HCT116 (cell line): ENCODE data around the gene TMEM106C. TPM values are rescaled to one million over a fixed set of nuclear protein-coding genes. Genes with fewer than 3 reads are reported as not detected.

Experiments used
- ATAC-seq: fragments of 200-7000 bp; cut with Tn5 transposase; 2 replicates; pipeline ENCODE4 v1.9.1; 2020; ENCODE audit warnings: mild to moderate bottlenecking, moderate library complexity
- BruUV-seq: library from RNA; stranded (reverse); fragments of 400-500 nt; replicated peaks from 2 replicates; lab custom pipeline; 2021; lab: Mats Ljungman, UMichigan
- CTCF ChIA-PET: fragments of 300-600 bp; sonication (Branson Sonifier 250); formaldehyde crosslinking; loops from one replicate; lab custom pipeline; 2021; ENCODE audit warnings: antibody characterized with exemption; lab: Charles Lee
- POLR2A ChIA-PET: fragments of 300-600, 350-600 bp; sonication (Branson Sonifier 250); formaldehyde crosslinking; loops from one replicate; lab custom pipeline; 2021; ENCODE audit warnings: antibody characterized with exemption; lab: Charles Lee
- RAD21 ChIA-PET, 2 experiments: fragments of 300-600 bp; sonication (Branson Sonifier 250); formaldehyde crosslinking; loops; one replicate each; lab custom pipeline; 2023; ENCODE audit warnings: low total read pairs in 2 of 2; ENCODE audit not compliant: uncharacterized antibody in 2 of 2, unreplicated experiment in 2 of 2, low non-redundant PET in 1 of 2; lab: Charles Lee
- DNase-seq: peaks from one replicate; pipeline ENCODE4 v3.0.0-alpha.2; 2010; ENCODE audit warnings: low read depth, low spot score
- H2AFZ ChIP-seq: fragments of 200-600 bp; shearing (Covaris generic), sonication (generic); 2 replicates; pipeline ENCODE4 v1.6.1; 2017; ENCODE audit warnings: low read depth, mixed run types, mixed read lengths, antibody characterized with exemption, low read length; ENCODE audit not compliant: poor library complexity, severe bottlenecking
- H3K27ac ChIP-seq: 2 replicates; pipeline ENCODE4 v1.5.1; 2012; ENCODE audit warnings: low read depth, low read length
- H3K27me3 ChIP-seq: fragments of 200-600 bp; sonication (generic); 2 replicates; pipeline ENCODE4 v1.6.1; 2016; ENCODE audit warnings: mixed run types, low read length, mixed read lengths; ENCODE audit not compliant: insufficient read depth
- H3K36me3 ChIP-seq, 2 experiments: fragments of 200-500 bp in 1 of 2; fragments of 200-600 bp in 1 of 2; sonication (Bioruptor generic) in 1 of 2; sonication (generic) in 1 of 2; 2 replicates each; pipeline versions ENCODE4 v1.5.1 to v1.6.1; 2014 to 2016; ENCODE audit warnings: low read length in 2 of 2, inconsistent platforms in 1 of 2, mixed read lengths in 1 of 2, mixed run types in 1 of 2; ENCODE audit not compliant: insufficient read depth in 2 of 2, control insufficient read depth in 1 of 2
- H3K4me1 ChIP-seq, 2 experiments: fragments of 200-600 bp in 1 of 2; sonication (generic) in 1 of 2; 2 replicates each; pipeline versions ENCODE4 v1.5.1 to v1.6.1; 2012 to 2017; ENCODE audit warnings: low read length in 2 of 2, inconsistent platforms in 1 of 2, mild to moderate bottlenecking in 1 of 2, mixed read lengths in 1 of 2, mixed run types in 1 of 2, moderate library complexity in 1 of 2; ENCODE audit not compliant: insufficient read depth in 2 of 2, control insufficient read depth in 1 of 2
- H3K4me2 ChIP-seq: fragments of 200-600 bp; sonication (generic); 2 replicates; pipeline ENCODE4 v1.6.1; 2017; ENCODE audit warnings: mixed run types, low read length, mixed read lengths
- H3K4me3 ChIP-seq, 2 experiments: fragments of 200-600 bp in 1 of 2; sonication (generic) in 1 of 2; replicated peaks in 1 of 2; 2 replicates each; pipeline ENCODE4 v1.5.1; 2011 to 2016; ENCODE audit warnings: low read length in 2 of 2, control low read depth in 1 of 2, low read depth in 1 of 2, mild to moderate bottlenecking in 1 of 2, mixed read lengths in 1 of 2, mixed run types in 1 of 2
- H3K79me2 ChIP-seq: fragments of 200-600 bp; sonication (generic); 2 replicates; pipeline ENCODE4 v1.6.1; 2017; ENCODE audit warnings: mild to moderate bottlenecking, mixed run types, low read length, moderate library complexity, mixed read lengths; ENCODE audit not compliant: insufficient read depth
- H3K9ac ChIP-seq: fragments of 200-600 bp; sonication (generic); 2 replicates; pipeline ENCODE4 v1.6.1; 2016; ENCODE audit warnings: low read length, mixed read lengths
- H3K9me2 ChIP-seq: fragments of 200-600 bp; sonication (generic), shearing (Covaris generic); 2 replicates; pipeline ENCODE4 v1.6.1; 2017; ENCODE audit warnings: mixed run types, mild to moderate bottlenecking, moderate library complexity; ENCODE audit not compliant: insufficient read depth
- H3K9me3 ChIP-seq, 2 experiments: fragments of 200-500 bp in 1 of 2; fragments of 200-600 bp in 1 of 2; sonication (Bioruptor generic) in 1 of 2; sonication (generic) in 1 of 2; 2 replicates each; pipeline ENCODE4 v1.6.1; 2014 to 2017; ENCODE audit warnings: low read length in 2 of 2, mixed read lengths in 2 of 2, inconsistent platforms in 1 of 2, low read depth in 1 of 2, mild to moderate bottlenecking in 1 of 2, mixed run types in 1 of 2, moderate library complexity in 1 of 2; ENCODE audit not compliant: control insufficient read depth in 1 of 2, insufficient read depth in 1 of 2
- H4K20me1 ChIP-seq: fragments of 200-600 bp; sonication (generic), shearing (Covaris generic); 2 replicates; pipeline ENCODE4 v1.6.1; 2017; ENCODE audit warnings: mixed run types, mild to moderate bottlenecking, moderate library complexity; ENCODE audit not compliant: insufficient read depth
- CTCF ChIP-seq, 3 experiments: fragments of 200-600 bp in 1 of 3; sonication (generic) in 1 of 3; IDR thresholded peaks in 2 of 3; conservative IDR thresholded peaks in 1 of 3; 2 replicates each; pipeline ENCODE4 v1.5.1; 2012 to 2017; ENCODE audit warnings: low read depth in 2 of 3, low read length in 2 of 3, antibody characterized with exemption in 1 of 3, borderline replicate concordance in 1 of 3, control low read depth in 1 of 3, mild to moderate bottlenecking in 1 of 3, mixed read lengths in 1 of 3, mixed run types in 1 of 3, moderate library complexity in 1 of 3; ENCODE audit not compliant: insufficient read depth in 1 of 3
- RAD21 ChIP-seq: IDR thresholded peaks from 2 replicates; pipeline ENCODE4 v1.6.1; 2012; ENCODE audit warnings: low read depth, mild to moderate bottlenecking
- REST ChIP-seq: IDR thresholded peaks from 2 replicates; pipeline ENCODE4 v1.6.1; 2012; ENCODE audit warnings: low read depth
- SP1 ChIP-seq: IDR thresholded peaks from 2 replicates; pipeline ENCODE4 v1.6.1; 2012; ENCODE audit warnings: low read depth
- YY1 ChIP-seq: IDR thresholded peaks from 2 replicates; pipeline ENCODE4 v1.6.1; 2011; ENCODE audit warnings: low read length, low read depth, moderate library complexity, mild to moderate bottlenecking; ENCODE audit not compliant: insufficient replicate concordance; ENCODE audit errors: extremely low read depth
- intact Hi-C: fragments of 100-400 bp; cut with micrococcal nuclease; formaldehyde crosslinking; loops from 2 replicates; pipeline ENCODE4 v1.10.0; 2022
- total RNA-seq: library from RNA; stranded (reverse); gene quantifications from one replicate; pipeline ENCODE4 v1.2.1, GENCODE V29; 2021; ENCODE audit not compliant: unreplicated experiment

Gene TMEM106C
- total RNA-seq, 1 experiment from 2014 or later, result 94.7 TPM

- no peak overlapping the region for H3K4me3 ChIP-seq
- H2AFZ ChIP-seq, result peak overlapping the region; percentile 88
- peaks cover 12 to 46% of the 10 kb centered on the region in 2 experiments; a peak in 3 of 4 replicates for H3K4me1 ChIP-seq
- H3K27ac ChIP-seq, result no peak overlapping the region; the same call in 1 of the 2 replicates
- CTCF ChIA-PET, result interaction anchor here (0.6 to 2.7 kb wide), 19 partner anchors 8 to 668 kb away, joined by 3 to 17 read pairs (median 3); partner anchors contain the start of genes PFKM, TMEM106C and VDR
- intact Hi-C loops, result loop anchor here (1.0 to 10.0 kb wide), 4 partner anchors 45 to 234 kb away; partner anchors contain the start of gene VDR
- BruUV-seq, result no TSS peak
- no peaks in the 10 kb centered on the region for H3K9me2 ChIP-seq
- H3K4me2 ChIP-seq, result peak overlapping the region; percentile 35; the same call in 1 of the 2 replicates
- H4K20me1 ChIP-seq, result no peaks in the 10 kb centered on the region
- no peaks in the 10 kb centered on the region for H3K36me3 ChIP-seq
- peak; percentile 69 for DNase-seq
- POLR2A ChIA-PET, result interaction anchor here (2.0 kb wide), 1 partner anchor 44 kb away, joined by 5 read pairs; the partner anchor contains the start of gene VDR
- TF ChIP-seq RAD21 (peak; percentile 89), SP1 (no peak), CTCF (IDR thresholded peaks at IDR 0.05 in 2 of 3, conservative IDR thresholded peaks at IDR 0.05 in 1 of 3; ENCODE audit: borderline replicate concordance in 1 of 3, insufficient read depth in 1 of 3, low read depth in 2 of 3, low read length in 2 of 3) (peak; percentile 85 to 96 (median 91)), REST (no peak), YY1 (peak; percentile 43)
- H3K9me3 ChIP-seq, result no peaks in the 10 kb centered on the region
- no peaks in the 10 kb centered on the region for H3K79me2 ChIP-seq
- RAD21 ChIA-PET, result interaction anchor here (1.2 to 1.5 kb wide), 5 partner anchors 45 to 111 kb away, joined by 3 to 10 read pairs (median 7); partner anchors contain the start of gene VDR (in 2 of the 2)
- no peak overlapping the region for H3K9ac ChIP-seq
- ATAC-seq, result peak; percentile 98
- H3K27me3 ChIP-seq, result no peaks in the 10 kb centered on the region
Observed at GRCh38 chr12:47949441-47950341, 13.7 kb upstream of the TMEM106C start.
